GM23248 (cell line): Measurements from ENCODE around the gene SKA1.
"Not testable (repeated sequence)": the region's sequence is repeated elsewhere in the genome, so short reads cannot be mapped to it uniquely, and the experiment has no call there.

Source experiments
- EZH2 ChIP-seq: fragments of 200-600 bp; sonication (generic); IDR thresholded peaks from 2 replicates; pipeline ENCODE4 v1.6.1; 2018; ENCODE audit warnings: antibody characterized with exemption, mild to moderate bottlenecking; ENCODE audit not compliant: insufficient read depth, poor library complexity, severe bottlenecking
- EZH2phosphoT487 ChIP-seq: fragments of 200-600 bp; sonication (generic); IDR thresholded peaks from 2 replicates; pipeline ENCODE4 v1.6.1; 2018; ENCODE audit warnings: antibody characterized with exemption, moderate library complexity, mild to moderate bottlenecking, low read depth; ENCODE audit not compliant: insufficient read depth

GRCh38 chr18:50400438-50400837 lies 25.6 kb downstream of the SKA1 start:
- TF ChIP-seq EZH2phosphoT487, EZH2: not testable (repeated sequence)
